HG02642 (cell line): ENCODE data around the gene SEC24C.
A peak's percentile ranks its signal among the peaks of the same experiment; 100 is the strongest.
"Not testable (repeated sequence)": the region's sequence is repeated elsewhere in the genome, so short reads cannot be mapped to it uniquely, and the experiment has no call there.

Experiments
- ATAC-seq: cut with Tn5 transposase; IDR thresholded peaks from one replicate; pipeline ENCODE4 v1.9.1; 2021; ENCODE audit warnings: mild to moderate bottlenecking; ENCODE audit not compliant: unreplicated experiment, poor library complexity

Gene SEC24C

GRCh38 chr10:73788864-73789658 lies 44.9 kb downstream of the SEC24C start:
- no peak for ATAC-seq

GRCh38 chr10:73789659-73790055 lies 45.5 kb downstream of the SEC24C start:
- no peak for ATAC-seq

- no peak for ATAC-seq
Measured at GRCh38 chr10:73790886-73791625, 46.9 kb downstream of the SEC24C start.

GRCh38 chr10:73791871-73792400 lies 47.8 kb downstream of the SEC24C start:
- ATAC-seq = no peak

- ATAC-seq = no peak
Measured at GRCh38 chr10:73793456-73793855, 49.3 kb downstream of the SEC24C start.

GRCh38 chr10:73795491-73795890 lies 51.3 kb downstream of the SEC24C start:
- not testable (repeated sequence) for ATAC-seq

GRCh38 chr10:73796035-73796434 lies 51.9 kb downstream of the SEC24C start:
- ATAC-seq = not testable (repeated sequence)

GRCh38 chr10:73796766-73797165 lies 52.6 kb downstream of the SEC24C start:
- no peak for ATAC-seq

- ATAC-seq = no peak
Measured at GRCh38 chr10:73797324-73798025, 53.3 kb downstream of the SEC24C start.

GRCh38 chr10:73798087-73798486 lies 53.9 kb downstream of the SEC24C start:
- ATAC-seq = no peak

- no peak for ATAC-seq
Measured at GRCh38 chr10:73798927-73799560, 54.9 kb downstream of the SEC24C start.

GRCh38 chr10:73799899-73800559 lies 55.9 kb downstream of the SEC24C start:
- ATAC-seq = no peak

GRCh38 chr10:73800560-73801252 lies 56.5 kb downstream of the SEC24C start:
- ATAC-seq = no peak

GRCh38 chr10:73801253-73801590 lies 57.0 kb downstream of the SEC24C start:
- no peak for ATAC-seq

- no peak for ATAC-seq
Measured at GRCh38 chr10:73802276-73802991, 58.3 kb downstream of the SEC24C start.

- ATAC-seq = peak; percentile 68
Measured at GRCh38 chr10:73803680-73804286, 59.6 kb downstream of the SEC24C start.

- no peak for ATAC-seq
Measured at GRCh38 chr10:73806176-73806950, 62.2 kb downstream of the SEC24C start.

- no peak for ATAC-seq
Measured at GRCh38 chr10:73807471-73807870, 63.3 kb downstream of the SEC24C start.
